Keratinocyte (primary cell): ENCODE data around the gene NECTIN3. TPM values are rescaled to one million over a fixed set of nuclear protein-coding genes. Genes with fewer than 3 reads are reported as not detected.

Experiments
- DNase-seq: peaks from one replicate; pipeline ENCODE4 v3.0.0-alpha.2; 2011; ENCODE audit warnings: low read depth, missing footprints, low spot score
- FAIRE-seq: peaks from 2 replicates; lab custom pipeline; 2011; peaks lifted over from hg19 to GRCh38; lab: Jason Lieb, UNC
- H2AFZ ChIP-seq: 2 replicates; pipeline ENCODE4 v1.6.0; 2012; ENCODE audit warnings: low read length, control low read depth, inconsistent platforms; ENCODE audit not compliant: control insufficient read depth
- H3K27ac ChIP-seq: 2 replicates; pipeline ENCODE4 v1.5.1; 2011; ENCODE audit warnings: low read length; ENCODE audit not compliant: control insufficient read depth, insufficient read depth
- H3K27me3 ChIP-seq: 3 replicates; pipeline ENCODE4 v1.6.0; 2011; ENCODE audit warnings: low read length; ENCODE audit not compliant: control insufficient read depth, insufficient read depth; ENCODE audit errors: extremely low read depth
- H3K36me3 ChIP-seq, 2 experiments: 2 replicates in 1 of 2; 3 replicates in 1 of 2; pipeline ENCODE4 v1.5.1; 2011; ENCODE audit warnings: low read length in 2 of 2, mild to moderate bottlenecking in 1 of 2; ENCODE audit not compliant: control insufficient read depth in 2 of 2, insufficient read depth in 2 of 2; ENCODE audit errors: extremely low read depth in 1 of 2
- H3K4me1 ChIP-seq: 3 replicates; pipeline ENCODE4 v1.5.1; 2011; ENCODE audit warnings: low read length; ENCODE audit not compliant: control insufficient read depth, insufficient read depth; ENCODE audit errors: extremely low read depth
- H3K4me2 ChIP-seq: 3 replicates; pipeline ENCODE4 v1.6.0; 2011; ENCODE audit warnings: low read depth, low read length; ENCODE audit not compliant: control insufficient read depth, insufficient read depth; ENCODE audit errors: extremely low read depth
- H3K4me3 ChIP-seq, 3 experiments: fragments of 200-600 bp in 1 of 3; sonication (generic) in 1 of 3; 2 replicates in 2 of 3; 3 replicates in 1 of 3; pipeline ENCODE4 v1.5.1; 2011 to 2016; ENCODE audit warnings: low read length in 3 of 3, mild to moderate bottlenecking in 3 of 3, control low read depth in 2 of 3, inconsistent platforms in 1 of 3, low read depth in 1 of 3, mixed read lengths in 1 of 3, mixed run types in 1 of 3, moderate library complexity in 1 of 3; ENCODE audit not compliant: control insufficient read depth in 2 of 3, insufficient read depth in 2 of 3; ENCODE audit errors: extremely low read depth in 1 of 3
- H3K79me2 ChIP-seq: 2 replicates; pipeline ENCODE4 v1.6.0; 2012; ENCODE audit warnings: low read length; ENCODE audit not compliant: control insufficient read depth, insufficient read depth
- H3K9ac ChIP-seq: 3 replicates; pipeline ENCODE4 v1.6.0; 2011; ENCODE audit warnings: low read length; ENCODE audit not compliant: control insufficient read depth, insufficient read depth; ENCODE audit errors: extremely low read depth
- H3K9me1 ChIP-seq: 3 replicates; pipeline ENCODE4 v1.6.0; 2011; ENCODE audit warnings: low read length; ENCODE audit not compliant: control insufficient read depth, insufficient read depth; ENCODE audit errors: extremely low read depth
- H3K9me3 ChIP-seq: 2 replicates; pipeline ENCODE4 v1.5.1; 2012; ENCODE audit warnings: low read depth, low read length; ENCODE audit not compliant: control insufficient read depth
- H4K20me1 ChIP-seq: 3 replicates; pipeline ENCODE4 v1.6.0; 2011; ENCODE audit warnings: low read length; ENCODE audit not compliant: control insufficient read depth, insufficient read depth; ENCODE audit errors: extremely low read depth
- CTCF ChIP-seq, 3 experiments: IDR thresholded peaks in 1 of 3; conservative IDR thresholded peaks in 1 of 3; optimal IDR thresholded peaks in 1 of 3; 2 replicates in 2 of 3; 3 replicates in 1 of 3; pipeline versions ENCODE3 to v1.5.1; 2011; ENCODE audit warnings: low read length in 3 of 3, mild to moderate bottlenecking in 3 of 3, moderate library complexity in 2 of 3, control low read depth in 1 of 3, inconsistent platforms in 1 of 3; ENCODE audit not compliant: insufficient read depth in 2 of 3; ENCODE audit errors: extremely low read depth in 1 of 3
- EZH2 ChIP-seq: IDR thresholded peaks from one replicate; pipeline ENCODE4 v1.6.1; 2012; ENCODE audit warnings: inconsistent platforms, mild to moderate bottlenecking, low read length, moderate library complexity
- dilution Hi-C: fragments of 300-500 bp; cut with MboI; formaldehyde crosslinking; loops from one replicate; pipeline ENCODE4 v1.7.0; 2020; ENCODE audit warnings: low sequenced_read_pairs; ENCODE audit not compliant: extremely low pct_ligation_motif_present
- polyA plus RNA-seq, 5 experiments: library from polyadenylated mRNA; depleted of rRNA in 3 of 5; stranded (reverse) in 3 of 5; stranded (forward) in 1 of 5; unstranded in 1 of 5; fragments of >200 nt; gene quantifications; 1 replicate in 1 of 5; 2 replicates in 3 of 5; 3 replicates in 1 of 5; pipeline versions ENCODE4 v1.2.1 to v1.2.3, GENCODE V29; 2011 to 2012; ENCODE audit warnings: missing spikeins in 2 of 5, low read depth in 1 of 5, low replicate concordance in 1 of 5

Gene NECTIN3
- polyA plus RNA-seq, 1 donor (not counting 4 experiments of a cell fraction or from before 2014, with no cell fraction given), result 2.1 TPM

GRCh38 chr3:111197485-111197884 lies 125.9 kb downstream of the NECTIN3 start:
- no peak for FAIRE-seq
- no peaks in the 10 kb centered on the region for H3K36me3 ChIP-seq
- dilution Hi-C loops, result no loop called here
- no peak for DNase-seq
- no peak overlapping the region for H3K9ac ChIP-seq
- TF ChIP-seq CTCF (optimal IDR thresholded peaks at IDR 0.05 in 1 of 3, IDR thresholded peaks at IDR 0.05 in 1 of 3, conservative IDR thresholded peaks at IDR 0.05 in 1 of 3; ENCODE audit: extremely low read depth in 1 of 3, insufficient read depth in 2 of 3, low read length in 3 of 3), result no peak
- H3K9me3 ChIP-seq, result no peaks in the 10 kb centered on the region
- H3K27me3 ChIP-seq, result no peaks in the 10 kb centered on the region
- no peaks in the 10 kb centered on the region for H3K9me1 ChIP-seq
- H3K4me3 ChIP-seq, result no peak overlapping the region
- H4K20me1 ChIP-seq, result no peaks in the 10 kb centered on the region
- no peak overlapping the region for H3K4me2 ChIP-seq
- H3K27ac ChIP-seq, result no peak overlapping the region
- no peaks in the 10 kb centered on the region for H3K79me2 ChIP-seq
- no peaks in the 10 kb centered on the region for H3K4me1 ChIP-seq
- no peak overlapping the region for H2AFZ ChIP-seq

GRCh38 chr3:111200027-111200426 lies 128.4 kb downstream of the NECTIN3 start:
- Histone ChIP-seq H3K9ac (no peak overlapping the region), H4K20me1 (no peaks in the 10 kb centered on the region), H3K4me1 (no peaks in the 10 kb centered on the region), H3K4me2 (no peak overlapping the region), H3K9me1 (no peaks in the 10 kb centered on the region), H3K9me3 (no peaks in the 10 kb centered on the region), H3K27me3 (no peaks in the 10 kb centered on the region), H3K79me2 (no peaks in the 10 kb centered on the region), H3K27ac (no peak overlapping the region), H3K36me3 (no peaks in the 10 kb centered on the region), H2AFZ (no peak overlapping the region), H3K4me3 (no peak overlapping the region)
- dilution Hi-C loops, result no loop called here
- TF ChIP-seq CTCF (optimal IDR thresholded peaks at IDR 0.05 in 1 of 3, IDR thresholded peaks at IDR 0.05 in 1 of 3, conservative IDR thresholded peaks at IDR 0.05 in 1 of 3; ENCODE audit: extremely low read depth in 1 of 3, insufficient read depth in 2 of 3, low read length in 3 of 3) (no peak), EZH2 (no peak)
- no peak for DNase-seq
- FAIRE-seq, result no peak
